IPS-NIHi7 (cell line): ENCODE results near the gene ATP23.

Experiments used
- DNase-seq: peaks from one replicate; pipeline ENCODE4 v3.0.0; 2012; ENCODE audit warnings: mixed read lengths; ENCODE audit errors: extremely low spot score

ATP23 gene

DNA sequence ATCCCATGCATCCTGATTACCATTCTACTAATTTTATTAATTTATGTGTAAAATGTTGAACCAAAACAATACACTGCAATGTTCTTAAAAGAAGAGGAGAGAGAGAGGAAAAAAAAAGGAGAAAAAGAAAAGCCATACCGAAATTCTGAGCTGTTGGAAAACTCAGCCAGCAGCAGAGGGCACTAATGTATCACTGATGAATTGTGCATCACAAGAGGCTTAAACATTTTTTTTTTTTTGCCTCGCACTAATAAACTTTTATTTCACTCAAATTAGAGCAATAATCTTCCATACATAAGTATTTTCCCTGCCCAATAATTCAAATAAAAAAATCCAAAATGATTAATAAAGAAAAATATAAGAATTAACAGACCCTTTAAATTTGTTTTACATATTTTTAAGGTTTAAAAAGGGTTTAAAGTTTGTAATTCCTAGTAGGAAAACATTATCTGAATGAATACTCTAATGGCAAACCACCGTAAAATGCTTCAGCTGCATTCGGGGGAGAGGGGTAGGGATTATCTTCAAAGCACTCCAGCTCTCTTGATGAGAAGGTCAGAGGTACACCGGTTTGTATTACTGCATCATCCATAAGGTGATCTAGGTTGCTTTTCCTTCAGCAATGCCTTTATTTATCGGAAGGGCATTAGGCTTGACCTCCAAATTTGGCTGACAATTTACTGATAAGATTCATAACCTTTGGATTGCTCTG is 41.9 kb downstream of the ATP23 start:
- no peak for DNase-seq

DNA sequence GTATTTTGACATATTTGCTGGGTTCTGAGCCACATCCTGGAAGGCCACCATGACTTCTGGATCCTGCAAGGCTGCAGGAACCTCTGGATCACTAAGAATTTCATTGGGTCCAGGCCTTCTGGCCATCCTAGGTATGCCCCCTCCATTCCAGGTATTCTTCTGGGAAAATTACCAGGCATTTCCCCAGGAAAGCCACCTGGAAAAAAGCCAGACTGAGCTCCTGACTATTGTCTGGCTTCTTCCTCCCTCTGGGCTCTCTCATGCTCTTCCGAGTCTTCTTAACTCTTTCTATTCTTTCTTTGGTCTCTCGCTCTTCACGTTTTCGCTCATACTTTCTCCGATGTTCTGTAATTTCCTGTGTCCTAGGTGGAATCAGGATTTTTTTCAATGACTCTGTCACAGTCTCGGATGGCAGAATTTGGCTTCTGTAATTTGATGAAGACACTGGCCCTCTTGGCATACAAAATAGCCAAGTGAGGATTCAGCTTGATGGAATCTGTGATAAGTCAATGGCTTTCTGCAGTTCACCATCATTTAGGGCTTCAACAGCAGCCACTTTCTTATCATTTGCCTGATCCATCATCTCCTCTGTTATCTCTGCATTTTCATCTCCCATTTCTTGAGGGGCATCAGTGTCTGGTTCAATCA is 42.6 kb downstream of the ATP23 start:
- DNase-seq, result no peak

DNA sequence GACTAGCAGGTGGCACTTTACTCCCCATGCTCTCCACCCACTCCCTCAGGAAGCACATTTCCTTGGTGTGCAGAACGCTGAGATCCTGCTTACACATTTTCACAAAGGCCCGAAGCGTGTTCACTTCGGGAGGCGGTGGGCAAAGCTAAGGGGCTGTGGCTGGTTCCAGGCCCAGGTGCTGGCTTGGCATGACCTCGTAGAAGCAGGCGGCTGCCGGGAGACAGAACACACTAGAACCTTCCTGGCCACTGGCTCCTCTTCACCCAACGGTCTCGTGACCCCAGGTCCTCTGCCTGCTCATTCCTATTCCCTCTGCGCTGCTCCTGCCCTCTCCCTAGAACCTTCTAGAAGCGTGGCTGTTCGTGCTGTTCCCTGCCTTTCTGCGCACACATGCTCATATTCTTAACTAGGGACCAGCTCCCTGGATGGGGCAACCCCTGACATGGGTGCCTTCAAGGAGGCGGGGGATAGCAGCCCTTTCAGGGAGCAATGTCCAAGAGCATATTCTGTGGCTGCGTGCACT is 43.3 kb downstream of the ATP23 start:
- DNase-seq, result no peak

DNA sequence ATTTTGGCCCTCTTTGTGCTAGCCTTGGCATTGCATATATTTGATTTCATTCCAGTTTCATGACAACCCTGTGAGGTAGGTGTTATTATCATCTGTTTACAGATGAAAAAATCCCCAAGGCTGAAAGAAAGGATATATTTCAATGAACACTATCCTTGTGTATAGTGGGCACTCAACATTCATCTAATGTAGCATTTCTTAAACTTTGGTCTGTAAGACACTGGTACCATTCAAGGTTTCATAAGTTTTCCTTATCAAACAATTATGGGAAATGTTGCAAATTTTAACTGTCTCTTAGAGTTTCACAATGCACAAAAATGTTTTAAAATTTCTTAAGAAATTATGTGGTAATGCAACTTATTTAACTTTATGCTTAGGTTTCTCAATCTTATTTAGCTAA is 44.3 kb downstream of the ATP23 start:
- no peak for DNase-seq

DNA sequence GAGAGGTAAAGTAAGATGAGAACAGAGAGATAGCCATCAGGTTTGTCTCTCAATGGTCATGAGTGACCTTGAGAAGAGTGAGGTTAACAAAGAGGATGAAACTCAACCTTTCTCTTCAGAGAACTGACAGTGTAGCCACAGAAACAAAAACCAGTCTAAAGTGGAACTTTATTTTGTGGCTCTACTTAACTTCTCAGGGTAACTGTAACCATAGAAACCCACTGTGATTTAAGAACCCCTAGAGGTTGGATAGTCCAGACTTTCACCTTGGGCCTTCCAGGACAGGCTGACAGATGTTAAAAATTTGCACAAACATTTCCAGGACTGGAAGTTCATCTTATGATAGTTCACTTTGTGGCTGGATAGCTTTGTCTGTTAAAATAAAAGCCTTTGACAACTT is 48.5 kb downstream of the ATP23 start:
- DNase-seq, result no peak

DNA sequence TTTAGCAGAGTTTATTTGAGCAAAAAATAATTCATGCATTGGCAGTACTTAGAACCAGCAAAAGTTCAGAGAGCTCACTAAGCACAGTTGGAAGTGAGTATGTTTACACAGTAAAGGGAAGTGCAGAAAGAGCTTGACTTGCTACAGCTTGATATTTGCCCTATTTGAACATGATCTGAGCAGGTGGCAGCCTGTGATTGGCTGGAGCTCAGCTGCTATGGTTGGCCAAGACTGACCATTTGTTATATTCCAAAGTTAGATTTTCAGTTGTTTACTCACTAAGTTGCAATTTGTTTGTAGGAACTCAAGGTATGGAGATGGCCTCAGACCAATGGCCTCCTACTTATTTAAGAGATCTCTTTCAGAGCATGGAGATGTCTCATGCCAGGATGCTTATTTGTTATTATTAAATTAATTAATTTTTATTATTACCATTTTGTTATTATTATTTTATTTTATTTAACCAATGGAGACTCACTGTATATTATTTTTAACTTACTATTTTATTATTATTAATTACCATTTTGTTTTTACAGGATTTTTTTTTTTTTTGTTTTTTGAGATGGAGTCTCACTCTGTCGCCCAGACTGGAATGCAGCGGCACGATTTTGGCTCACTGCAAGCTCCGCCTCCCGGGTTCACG is 49.0 kb downstream of the ATP23 start:
- DNase-seq, result no peak

DNA sequence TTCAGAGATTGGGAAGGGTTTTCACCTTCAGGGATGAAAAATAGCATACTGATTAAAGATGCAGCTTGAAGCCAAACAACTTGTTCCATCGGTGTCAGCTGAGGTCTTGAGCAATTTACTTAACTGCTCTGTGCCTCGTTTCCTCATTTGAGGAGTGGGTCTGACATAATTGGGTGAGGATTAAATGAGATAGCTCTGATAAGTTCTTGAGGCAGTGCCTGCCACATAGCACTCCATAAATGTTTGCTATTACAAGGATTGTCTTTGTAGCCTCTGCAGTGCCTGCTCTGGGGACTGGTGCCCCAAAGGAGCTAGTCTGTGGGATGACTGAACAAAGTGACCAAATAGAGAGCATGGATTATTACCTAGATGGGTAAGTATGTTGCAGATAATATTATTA is 50.6 kb downstream of the ATP23 start:
- DNase-seq, result no peak

DNA sequence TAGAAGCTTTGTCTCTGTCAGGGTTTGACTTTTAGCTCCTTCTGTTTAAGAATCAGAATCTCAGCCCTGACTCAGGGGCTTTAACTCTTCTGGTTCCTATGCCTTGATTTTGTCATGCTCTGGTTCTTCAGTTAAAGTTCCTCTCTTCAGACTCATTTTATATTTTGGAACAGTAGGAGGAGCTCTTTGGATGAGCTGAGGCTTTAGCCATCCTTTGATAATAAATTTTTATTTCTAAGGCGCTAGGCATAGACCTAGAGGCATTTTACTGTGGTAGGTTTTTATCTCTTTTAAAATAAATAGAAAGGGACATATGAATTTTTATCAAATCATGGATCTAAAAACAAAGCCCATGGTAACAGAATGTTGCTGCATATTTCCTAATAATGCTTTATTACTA is 51.7 kb downstream of the ATP23 start:
- no peak for DNase-seq

DNA sequence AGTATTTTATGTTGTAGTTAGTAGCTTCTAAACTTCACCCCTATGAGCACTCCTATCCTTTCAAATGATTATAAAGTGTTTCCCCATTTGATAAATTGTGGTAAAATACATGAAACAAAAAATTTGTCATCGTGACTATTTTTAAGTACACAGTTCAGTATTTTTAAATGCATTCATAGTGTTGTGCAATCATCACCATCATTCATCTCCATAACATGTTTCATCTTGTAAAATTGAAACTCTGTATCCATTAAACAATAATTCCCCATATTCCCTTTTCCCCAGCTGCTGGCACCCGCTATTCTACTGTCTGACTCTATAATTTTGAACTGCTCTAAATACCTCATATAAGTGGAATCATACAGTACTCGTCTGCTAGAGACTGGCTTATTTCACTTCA is 52.5 kb downstream of the ATP23 start:
- no peak for DNase-seq

DNA sequence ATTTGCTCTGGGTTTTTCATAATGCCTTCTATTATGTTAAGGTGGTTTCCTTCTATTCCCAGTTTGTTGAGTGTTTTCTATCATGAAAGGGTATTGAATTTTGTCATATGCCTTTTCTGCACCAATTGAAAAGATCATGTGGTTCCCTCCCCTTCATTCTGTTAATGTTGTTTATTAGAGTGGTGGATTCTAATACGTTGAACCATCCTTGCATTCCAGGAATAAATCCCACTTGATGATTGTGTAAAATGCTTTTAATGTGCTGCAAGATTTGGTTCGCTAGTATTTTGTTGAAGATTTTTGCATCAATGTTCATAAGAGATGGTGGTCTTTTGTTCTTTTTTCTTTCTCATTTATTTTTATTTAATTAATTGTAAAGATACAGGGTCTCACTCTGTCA is 55.2 kb downstream of the ATP23 start:
- no peak for DNase-seq

DNA sequence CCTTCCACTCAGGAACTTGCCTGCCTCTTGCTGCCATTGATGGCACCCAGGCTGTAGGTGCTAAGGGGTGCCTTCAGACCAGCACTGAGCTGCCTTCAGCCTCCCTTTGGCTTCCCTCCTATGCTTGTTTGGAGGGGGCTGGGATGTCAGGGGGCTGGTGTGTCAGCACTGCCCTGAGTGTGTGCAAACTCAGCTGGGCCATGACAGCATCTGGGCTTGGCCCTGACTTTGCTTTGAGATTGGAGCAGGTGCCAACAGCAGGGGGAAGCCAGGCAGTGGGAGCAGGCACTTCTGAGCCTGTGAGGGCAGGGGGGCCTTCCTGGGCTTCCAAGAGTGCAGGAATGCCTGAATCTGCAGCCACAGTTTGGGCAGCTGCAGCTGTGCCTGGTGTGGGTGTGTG is 56.9 kb downstream of the ATP23 start:
- DNase-seq, result no peak

DNA sequence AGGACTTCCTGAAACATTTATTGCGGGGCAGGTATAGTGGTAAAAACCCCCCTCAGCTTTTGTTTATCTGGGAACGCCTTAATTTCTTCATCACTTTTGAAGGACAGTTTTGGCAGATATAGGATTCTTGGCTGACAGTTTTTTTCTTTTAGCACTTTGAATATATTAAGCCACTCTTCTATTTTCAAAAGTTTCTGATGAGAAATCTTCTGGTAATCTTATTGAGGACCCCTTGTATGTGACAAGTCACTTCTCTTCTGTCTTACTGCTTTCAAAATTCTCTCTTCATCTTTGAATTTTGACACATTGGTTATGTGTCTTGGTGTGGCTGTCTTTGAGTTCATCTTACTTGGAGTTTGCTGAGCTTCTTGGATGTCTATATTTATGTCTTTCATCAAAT is 59.1 kb downstream of the ATP23 start:
- no peak for DNase-seq

DNA sequence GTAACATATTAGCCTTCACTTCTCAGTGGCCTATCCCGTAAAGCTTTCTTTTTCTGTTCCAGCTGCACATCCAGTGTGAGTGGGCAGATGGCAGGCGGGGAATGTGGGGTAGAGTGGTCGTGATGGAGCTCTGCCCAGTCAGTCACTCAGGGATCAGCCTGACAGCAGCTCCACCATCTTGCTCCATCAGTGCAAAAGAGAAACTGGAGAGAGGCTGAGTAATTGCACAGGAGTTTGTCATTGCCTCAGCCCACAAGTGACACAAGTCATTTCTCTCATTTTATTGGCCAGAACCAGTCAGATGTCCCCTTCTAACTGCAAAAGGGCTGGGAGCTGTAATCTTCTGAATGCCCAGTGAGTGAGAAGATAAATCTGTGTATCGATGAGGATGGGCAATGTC is 66.5 kb downstream of the ATP23 start:
- no peak for DNase-seq

DNA sequence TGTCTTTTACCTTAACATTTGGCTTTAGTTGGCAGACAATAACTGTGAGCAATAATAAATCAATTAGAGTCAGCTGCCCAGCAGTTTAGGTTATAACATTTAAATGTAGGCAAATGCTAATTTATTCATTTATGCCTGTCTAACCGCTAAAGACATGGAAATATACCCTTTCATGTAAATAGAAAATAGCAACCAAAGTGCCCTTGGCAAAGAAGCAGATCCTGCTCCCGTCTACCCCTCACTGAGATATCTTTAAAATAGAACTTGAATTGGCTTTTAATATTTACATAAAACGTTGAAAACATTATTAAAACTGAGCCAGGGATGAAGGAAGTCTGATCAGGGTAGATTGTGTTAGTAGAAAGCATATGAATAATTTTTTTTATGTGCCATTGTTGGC is 67.3 kb downstream of the ATP23 start:
- no peak for DNase-seq
